GM12878 (cell line): ENCODE results near the gene PDE11A. TPM values are rescaled to one million over a fixed set of nuclear protein-coding genes. Genes with fewer than 3 reads are reported as not detected.

ENCODE experiments used
- ATAC-seq: fragments of 200-7000 bp; cut with Tn5 transposase; 3 replicates; pipeline ENCODE4 v1.9.1; 2020; ENCODE audit warnings: mild to moderate bottlenecking, moderate library complexity
- BruUV-seq: library from RNA; stranded (reverse); fragments of 400-500 nt; replicated peaks from 2 replicates; lab custom pipeline; 2021; lab: Mats Ljungman, UMichigan
- CTCF ChIA-PET: fragments of 300-600 bp; sonication (Branson Sonifier 250); formaldehyde crosslinking; extraction: SDS; loops from one replicate; lab custom pipeline; 2021; ENCODE audit warnings: inconsistent platforms; lab: Yijun Ruan, JAX
- POLR2A ChIA-PET: fragments of 350-600 bp; formaldehyde crosslinking; extraction: SDS; loops from one replicate; lab custom pipeline; 2021; ENCODE audit warnings: inconsistent platforms; lab: Charles Lee
- RAD21 ChIA-PET: fragments of 300-600 bp; sonication (Branson Sonifier 250); formaldehyde crosslinking; loops from one replicate; lab custom pipeline; 2023; ENCODE audit warnings: antibody characterized with exemption; ENCODE audit not compliant: unreplicated experiment; lab: Charles Lee
- SMC1A ChIA-PET: fragments of 300-600 bp; sonication (Branson Sonifier 250); formaldehyde crosslinking; loops from one replicate; lab custom pipeline; 2023; ENCODE audit not compliant: unreplicated experiment, uncharacterized antibody; lab: Charles Lee
- DNase-seq: peaks from one replicate; pipeline ENCODE4 v3.0.0-alpha.2; 2011; ENCODE audit warnings: low read depth, low spot score
- FAIRE-seq: peaks from 3 replicates; lab custom pipeline; 2011; peaks lifted over from hg19 to GRCh38; lab: Jason Lieb, UNC
- H2AFZ ChIP-seq: 2 replicates; pipeline ENCODE4 v1.6.0; 2011; ENCODE audit warnings: low read depth, low read length, control low read depth; ENCODE audit not compliant: control insufficient read depth
- H3K27ac ChIP-seq: 2 replicates; pipeline ENCODE4 v1.5.1; 2011; ENCODE audit warnings: control low read depth; ENCODE audit not compliant: control insufficient read depth, insufficient read depth
- H3K27me3 ChIP-seq, 2 experiments: replicated peaks in 1 of 2; 2 replicates each; pipeline versions ENCODE4 v1.6.0 to v1.6.1; 2011; ENCODE audit warnings: low read length in 1 of 2; ENCODE audit not compliant: control insufficient read depth in 2 of 2, insufficient read depth in 2 of 2
- H3K36me3 ChIP-seq, 2 experiments: 2 replicates each; pipeline ENCODE4 v1.5.1; 2011; ENCODE audit warnings: low read length in 1 of 2; ENCODE audit not compliant: control insufficient read depth in 2 of 2, insufficient read depth in 2 of 2
- H3K4me1 ChIP-seq: 2 replicates; pipeline ENCODE4 v1.6.1; 2011; ENCODE audit warnings: mild to moderate bottlenecking, low read length, moderate library complexity, mixed read lengths; ENCODE audit not compliant: control insufficient read depth, insufficient read depth
- H3K4me2 ChIP-seq: 2 replicates; pipeline ENCODE4 v1.6.0; 2011; ENCODE audit warnings: control low read depth; ENCODE audit not compliant: control insufficient read depth, insufficient read depth
- H3K4me3 ChIP-seq: fragments of 200-600 bp; sonication (generic); 2 replicates; pipeline ENCODE4 v1.5.1; 2016
- H3K79me2 ChIP-seq: 2 replicates; pipeline ENCODE4 v1.6.0; 2011; ENCODE audit warnings: low read length; ENCODE audit not compliant: control insufficient read depth, insufficient read depth
- H3K9ac ChIP-seq: 2 replicates; pipeline ENCODE4 v1.8.0; 2011; ENCODE audit warnings: low read length, control low read depth, mixed read lengths; ENCODE audit not compliant: control insufficient read depth, insufficient read depth
- H3K9me3 ChIP-seq: replicated peaks from 3 replicates; pipeline ENCODE4 v1.5.1; 2011; ENCODE audit warnings: mild to moderate bottlenecking, low read length; ENCODE audit not compliant: control insufficient read depth, insufficient read depth
- H4K20me1 ChIP-seq: 2 replicates; pipeline ENCODE4 v1.6.0; 2011; ENCODE audit not compliant: control insufficient read depth, insufficient read depth
- BHLHE40 ChIP-seq, 2 experiments: fragments of 450-650 bp in 1 of 2; IDR thresholded peaks; 2 replicates each; pipeline ENCODE4 v1.6.1; 2011 to 2017; ENCODE audit warnings: low read depth in 2 of 2, borderline replicate concordance in 1 of 2, improper control_type of control experiment in 1 of 2, low read length in 1 of 2, mild to moderate bottlenecking in 1 of 2
- CREM ChIP-seq: IDR thresholded peaks from 2 replicates; pipeline ENCODE4 v1.6.1; 2014; ENCODE audit warnings: antibody characterized with exemption, low read depth
- EZH2 ChIP-seq: IDR thresholded peaks from 2 replicates; pipeline ENCODE4 v1.6.1; 2012; ENCODE audit warnings: low read depth, mild to moderate bottlenecking, control low read depth, inconsistent platforms, low read length, borderline replicate concordance; ENCODE audit not compliant: control insufficient read depth
- MYC ChIP-seq: IDR thresholded peaks from 2 replicates; pipeline ENCODE4 v1.6.1; 2011; ENCODE audit warnings: mild to moderate bottlenecking, low read length, moderate library complexity, inconsistent platforms; ENCODE audit not compliant: insufficient read depth, insufficient replicate concordance, insufficient read length, severe bottlenecking
- SIX5 ChIP-seq: IDR thresholded peaks from 2 replicates; pipeline ENCODE4 v1.6.1; 2011; ENCODE audit warnings: mild to moderate bottlenecking, low read depth, low read length, moderate library complexity; ENCODE audit not compliant: severe bottlenecking
- STAT1 ChIP-seq: fragments of 450-650 bp; conservative IDR thresholded peaks from 2 replicates; pipeline ENCODE4 v1.6.1; 2014; ENCODE audit warnings: antibody characterized with exemption, mild to moderate bottlenecking
- ZZZ3 ChIP-seq: IDR thresholded peaks from 2 replicates; pipeline ENCODE4 v1.6.1; 2011; ENCODE audit warnings: low read depth; ENCODE audit not compliant: control insufficient read depth, insufficient read length
- WGBS: methylation state at CpG from one replicate; pipeline ENCODE4 v1.1.6; 2016; ENCODE audit warnings: low lambda C conversion rate; ENCODE audit not compliant: insufficient replicate concordance, insufficient coverage; ENCODE audit errors: missing lambda C conversion rate; 5-methylcytosine and 5-hydroxymethylcytosine counted together
- in situ Hi-C: fragments of 300-500 bp; cut with MboI; formaldehyde crosslinking; loops from 9 replicates; pipeline ENCODE4 v1.14.3; 2018; ENCODE audit warnings: mixed read lengths
- intact Hi-C: fragments of 100-400 bp; cut with micrococcal nuclease; formaldehyde crosslinking; loops from one replicate; pipeline ENCODE4 v1.14.2; 2022; ENCODE audit not compliant: unreplicated experiment
- polyA plus RNA-seq, 11 experiments: library from polyadenylated mRNA; depleted of rRNA in 4 of 11; unstranded in 6 of 11; stranded (reverse) in 5 of 11; fragments of >200 nt; fragmentation: Nextera tagmentation in 4 of 11; fragmentation: Illumina TruSeq in 1 of 11; extraction: Ambion mirVana in 4 of 11; extraction: Trizol in 1 of 11; gene quantifications; 1 replicate in 1 of 11; 2 replicates in 10 of 11; pipeline versions ENCODE4 v1.2.1 to v1.2.3, GENCODE V29; 2011 to 2016; ENCODE audit warnings: inconsistent platforms in 2 of 11, missing spikeins in 2 of 11, low read depth in 1 of 11
- total RNA-seq, 4 experiments: library from RNA; depleted of rRNA in 3 of 4; stranded (reverse); fragments of >200 nt in 3 of 4; fragmentation: Illumina TruSeq in 1 of 4; extraction: Trizol in 1 of 4; gene quantifications; 2 replicates each; pipeline versions ENCODE4 v1.2.1 to v1.2.3, GENCODE V29; 2013 to 2021
- TF ChIP-seq, protein P1 (sequence below): fragments of 450-650 bp; IDR thresholded peaks from 2 replicates; pipeline ENCODE4 v1.6.1; 2018; ENCODE audit warnings: mild to moderate bottlenecking, low read depth, moderate library complexity; ENCODE audit not compliant: partially characterized antibody
- TF ChIP-seq, protein P2 (sequence below): fragments of 450-650 bp; formaldehyde crosslinking; IDR thresholded peaks from 2 replicates; pipeline ENCODE4 v1.5.0; 2022; ENCODE audit warnings: mild to moderate bottlenecking, missing genetic modification characterization
- TF ChIP-seq, protein P3 (sequence below): IDR thresholded peaks from 2 replicates; pipeline ENCODE4 v1.6.1; 2011; ENCODE audit warnings: mild to moderate bottlenecking, low read depth, low read length, moderate library complexity; ENCODE audit not compliant: insufficient replicate concordance

Gene PDE11A
- total and polyA plus RNA-seq, 10 of the 15 experiments (the other 5 are each of a cell fraction or from before 2014, with no cell fraction given): 0.01 to 0.17 (median 0.06) TPM; not detected in 5

DNA sequence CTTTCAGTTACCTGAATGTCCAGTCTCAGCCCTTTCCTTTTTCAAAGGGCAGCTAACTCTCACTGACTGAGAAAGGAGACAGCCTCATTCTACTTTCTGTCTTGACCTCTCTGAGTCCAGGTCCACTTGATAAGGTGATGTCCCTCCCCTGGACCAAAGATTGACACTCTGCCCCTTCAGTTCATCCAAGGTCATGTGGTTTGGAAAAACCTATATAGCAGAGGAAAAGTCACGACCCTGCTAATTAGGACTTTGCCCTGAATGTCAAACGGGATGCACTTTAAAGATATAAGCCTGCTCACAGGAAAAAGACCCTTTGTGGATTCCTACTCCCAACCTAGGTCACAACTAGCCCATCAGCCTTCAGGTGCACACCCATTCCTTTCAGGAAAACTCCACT is 471.7 kb downstream of the PDE11A start:
- Histone ChIP-seq H4K20me1 (no peaks in the 10 kb centered on the region), H3K79me2 (no peaks in the 10 kb centered on the region), H2AFZ (no peak overlapping the region), H3K27me3 (no peaks in the 10 kb centered on the region; a peak in 1 of 4 replicates), H3K36me3 (no peaks in the 10 kb centered on the region), H3K27ac (no peak overlapping the region), H3K4me2 (no peak overlapping the region), H3K4me3 (no peak overlapping the region), H3K4me1 (no peaks in the 10 kb centered on the region), H3K9me3 (no peaks in the 10 kb centered on the region), H3K9ac (no peak overlapping the region)
- ATAC-seq (no peak), FAIRE-seq (no peak), DNase-seq (no peak)
- no peak for TF ChIP-seq SIX5
- TF ChIP-seq BHLHE40 (IDR thresholded peaks at IDR 0.05; ENCODE audit: borderline replicate concordance in 1 of 2, low read depth in 2 of 2, low read length in 1 of 2): no peak
- TF ChIP-seq EZH2: no peak
- TF ChIP-seq, protein P1, sequence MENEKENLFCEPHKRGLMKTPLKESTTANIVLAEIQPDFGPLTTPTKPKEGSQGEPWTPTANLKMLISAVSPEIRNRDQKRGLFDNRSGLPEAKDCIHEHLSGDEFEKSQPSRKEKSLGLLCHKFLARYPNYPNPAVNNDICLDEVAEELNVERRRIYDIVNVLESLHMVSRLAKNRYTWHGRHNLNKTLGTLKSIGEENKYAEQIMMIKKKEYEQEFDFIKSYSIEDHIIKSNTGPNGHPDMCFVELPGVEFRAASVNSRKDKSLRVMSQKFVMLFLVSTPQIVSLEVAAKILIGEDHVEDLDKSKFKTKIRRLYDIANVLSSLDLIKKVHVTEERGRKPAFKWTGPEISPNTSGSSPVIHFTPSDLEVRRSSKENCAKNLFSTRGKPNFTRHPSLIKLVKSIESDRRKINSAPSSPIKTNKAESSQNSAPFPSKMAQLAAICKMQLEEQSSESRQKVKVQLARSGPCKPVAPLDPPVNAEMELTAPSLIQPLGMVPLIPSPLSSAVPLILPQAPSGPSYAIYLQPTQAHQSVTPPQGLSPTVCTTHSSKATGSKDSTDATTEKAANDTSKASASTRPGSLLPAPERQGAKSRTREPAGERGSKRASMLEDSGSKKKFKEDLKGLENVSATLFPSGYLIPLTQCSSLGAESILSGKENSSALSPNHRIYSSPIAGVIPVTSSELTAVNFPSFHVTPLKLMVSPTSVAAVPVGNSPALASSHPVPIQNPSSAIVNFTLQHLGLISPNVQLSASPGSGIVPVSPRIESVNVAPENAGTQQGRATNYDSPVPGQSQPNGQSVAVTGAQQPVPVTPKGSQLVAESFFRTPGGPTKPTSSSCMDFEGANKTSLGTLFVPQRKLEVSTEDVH: no peak
- TF ChIP-seq ZZZ3: no peak
- TF ChIP-seq, protein P2, sequence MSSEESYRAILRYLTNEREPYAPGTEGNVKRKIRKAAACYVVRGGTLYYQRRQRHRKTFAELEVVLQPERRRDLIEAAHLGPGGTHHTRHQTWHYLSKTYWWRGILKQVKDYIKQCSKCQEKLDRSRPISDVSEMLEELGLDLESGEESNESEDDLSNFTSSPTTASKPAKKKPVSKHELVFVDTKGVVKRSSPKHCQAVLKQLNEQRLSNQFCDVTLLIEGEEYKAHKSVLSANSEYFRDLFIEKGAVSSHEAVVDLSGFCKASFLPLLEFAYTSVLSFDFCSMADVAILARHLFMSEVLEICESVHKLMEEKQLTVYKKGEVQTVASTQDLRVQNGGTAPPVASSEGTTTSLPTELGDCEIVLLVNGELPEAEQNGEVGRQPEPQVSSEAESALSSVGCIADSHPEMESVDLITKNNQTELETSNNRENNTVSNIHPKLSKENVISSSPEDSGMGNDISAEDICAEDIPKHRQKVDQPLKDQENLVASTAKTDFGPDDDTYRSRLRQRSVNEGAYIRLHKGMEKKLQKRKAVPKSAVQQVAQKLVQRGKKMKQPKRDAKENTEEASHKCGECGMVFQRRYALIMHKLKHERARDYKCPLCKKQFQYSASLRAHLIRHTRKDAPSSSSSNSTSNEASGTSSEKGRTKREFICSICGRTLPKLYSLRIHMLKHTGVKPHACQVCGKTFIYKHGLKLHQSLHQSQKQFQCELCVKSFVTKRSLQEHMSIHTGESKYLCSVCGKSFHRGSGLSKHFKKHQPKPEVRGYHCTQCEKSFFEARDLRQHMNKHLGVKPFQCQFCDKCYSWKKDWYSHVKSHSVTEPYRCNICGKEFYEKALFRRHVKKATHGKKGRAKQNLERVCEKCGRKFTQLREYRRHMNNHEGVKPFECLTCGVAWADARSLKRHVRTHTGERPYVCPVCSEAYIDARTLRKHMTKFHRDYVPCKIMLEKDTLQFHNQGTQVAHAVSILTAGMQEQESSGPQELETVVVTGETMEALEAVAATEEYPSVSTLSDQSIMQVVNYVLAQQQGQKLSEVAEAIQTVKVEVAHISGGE (CRISPR knock-in tag): no peak
- no peak for TF ChIP-seq STAT1
- TF ChIP-seq, protein P3, sequence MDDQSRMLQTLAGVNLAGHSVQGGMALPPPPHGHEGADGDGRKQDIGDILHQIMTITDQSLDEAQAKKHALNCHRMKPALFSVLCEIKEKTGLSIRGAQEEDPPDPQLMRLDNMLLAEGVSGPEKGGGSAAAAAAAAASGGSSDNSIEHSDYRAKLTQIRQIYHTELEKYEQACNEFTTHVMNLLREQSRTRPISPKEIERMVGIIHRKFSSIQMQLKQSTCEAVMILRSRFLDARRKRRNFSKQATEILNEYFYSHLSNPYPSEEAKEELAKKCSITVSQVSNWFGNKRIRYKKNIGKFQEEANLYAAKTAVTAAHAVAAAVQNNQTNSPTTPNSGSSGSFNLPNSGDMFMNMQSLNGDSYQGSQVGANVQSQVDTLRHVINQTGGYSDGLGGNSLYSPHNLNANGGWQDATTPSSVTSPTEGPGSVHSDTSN: no peak
- no peak for TF ChIP-seq CREM
- no peak for TF ChIP-seq MYC
- ChIA-PET CTCF (interaction anchor here (1.1 to 5.8 kb wide), 2 partner anchors 111 to 266 kb away, joined by 4 to 55 read pairs; no protein-coding TSS in a partner anchor), POLR2A (no interaction called here), SMC1A (no interaction called here), RAD21 (no interaction called here)
- intact Hi-C loops: no loop called here
- in situ Hi-C loops: no loop called here
- no TSS peak for BruUV-seq
- 28% methylated on average over 2 of the region's 2 CpGs for WGBS
